ENCODE results near the gene TBC1D17.
"Not testable (repeated sequence)": the region's sequence is repeated elsewhere in the genome, so short reads cannot be mapped to it uniquely, and the experiment has no call there.

Gene TBC1D17

GRCh38 chr19:49921871-49922795 is 44.6 kb downstream of the TBC1D17 start:
- no peak for DNase-seq (ENCODE audit: low read depth, low spot score)

GRCh38 chr19:49923055-49924003 is 45.8 kb downstream of the TBC1D17 start:
- DNase-seq (ENCODE audit: low read depth, low spot score), result no peak

- no peak for DNase-seq (ENCODE audit: low read depth, low spot score)
Observed at GRCh38 chr19:49924004-49924880, 46.7 kb downstream of the TBC1D17 start.

- not testable (repeated sequence) for DNase-seq (ENCODE audit: low read depth, low spot score)
Observed at GRCh38 chr19:49924881-49925210, 47.3 kb downstream of the TBC1D17 start.

- no peak for DNase-seq (ENCODE audit: low read depth, low spot score)
Observed at GRCh38 chr19:49925486-49925885, 48.0 kb downstream of the TBC1D17 start.

GRCh38 chr19:49926515-49926914 is 49.0 kb downstream of the TBC1D17 start:
- no peak for DNase-seq (ENCODE audit: low read depth, low spot score)

GRCh38 chr19:49927526-49928264 is 50.2 kb downstream of the TBC1D17 start:
- no peak for DNase-seq (ENCODE audit: low read depth, low spot score)

GRCh38 chr19:49929121-49929610 is 51.7 kb downstream of the TBC1D17 start, which contains the start of the genes ATF5 and NUP62:
Gene ATF5 (plus strand): TSS chr19:49929205. CDS start chr19:49930851, 1,646 bp downstream.
Gene NUP62 (minus strand): TSS chr19:49929504. CDS start chr19:49909807, 19,697 bp downstream.
- peak; percentile 89 for DNase-seq (ENCODE audit: low read depth, low spot score)

GRCh38 chr19:49929611-49930482 is 52.3 kb downstream of the TBC1D17 start:
- DNase-seq (ENCODE audit: low read depth, low spot score), result peak; percentile 82

- no peak for DNase-seq (ENCODE audit: low read depth, low spot score)
Observed at GRCh38 chr19:49930483-49931011, 53.0 kb downstream of the TBC1D17 start.

- DNase-seq (ENCODE audit: low read depth, low spot score), result no peak
Observed at GRCh38 chr19:49931293-49932040, 54.0 kb downstream of the TBC1D17 start.

- no peak for DNase-seq (ENCODE audit: low read depth, low spot score)
Observed at GRCh38 chr19:49932041-49932451, 54.5 kb downstream of the TBC1D17 start.

- DNase-seq (ENCODE audit: low read depth, low spot score), result no peak
Observed at GRCh38 chr19:49932731-49933131, 55.2 kb downstream of the TBC1D17 start.

- DNase-seq (ENCODE audit: low read depth, low spot score), result no peak
Observed at GRCh38 chr19:49933643-49934042, 56.1 kb downstream of the TBC1D17 start.

- no peak for DNase-seq (ENCODE audit: low read depth, low spot score)
Observed at GRCh38 chr19:49936549-49936948, 59.0 kb downstream of the TBC1D17 start.

GRCh38 chr19:49937750-49938381 is 60.4 kb downstream of the TBC1D17 start:
- DNase-seq (ENCODE audit: low read depth, low spot score), result peak; percentile 62

Data from activated CD4-positive, CD25-positive, alpha-beta regulatory T cell treated with anti-CD3 and anti-CD28 coated beads, Interleukin-2, amount 50 U/mL, for 16 hours (primary cell).